Vein endothelial cell (primary cell): ENCODE data around the gene BIRC2. TPM values are rescaled to one million over a fixed set of nuclear protein-coding genes. Genes with fewer than 3 reads are reported as not detected.

ENCODE experiments used
- small RNA-seq: library from RNA; depleted of rRNA; stranded (forward); fragments of <200 nt; gene quantifications from one replicate; pipeline ENCODE3, GENCODE V24; 2012
- total RNA-seq: library from RNA; depleted of rRNA; stranded (reverse); fragments of >200 nt; gene quantifications from 2 replicates; pipeline ENCODE4 v1.2.3, GENCODE V29; 2012

The BIRC2 gene
- total RNA-seq, result 77.7 and 81.8 TPM in 2 replicates

DNA sequence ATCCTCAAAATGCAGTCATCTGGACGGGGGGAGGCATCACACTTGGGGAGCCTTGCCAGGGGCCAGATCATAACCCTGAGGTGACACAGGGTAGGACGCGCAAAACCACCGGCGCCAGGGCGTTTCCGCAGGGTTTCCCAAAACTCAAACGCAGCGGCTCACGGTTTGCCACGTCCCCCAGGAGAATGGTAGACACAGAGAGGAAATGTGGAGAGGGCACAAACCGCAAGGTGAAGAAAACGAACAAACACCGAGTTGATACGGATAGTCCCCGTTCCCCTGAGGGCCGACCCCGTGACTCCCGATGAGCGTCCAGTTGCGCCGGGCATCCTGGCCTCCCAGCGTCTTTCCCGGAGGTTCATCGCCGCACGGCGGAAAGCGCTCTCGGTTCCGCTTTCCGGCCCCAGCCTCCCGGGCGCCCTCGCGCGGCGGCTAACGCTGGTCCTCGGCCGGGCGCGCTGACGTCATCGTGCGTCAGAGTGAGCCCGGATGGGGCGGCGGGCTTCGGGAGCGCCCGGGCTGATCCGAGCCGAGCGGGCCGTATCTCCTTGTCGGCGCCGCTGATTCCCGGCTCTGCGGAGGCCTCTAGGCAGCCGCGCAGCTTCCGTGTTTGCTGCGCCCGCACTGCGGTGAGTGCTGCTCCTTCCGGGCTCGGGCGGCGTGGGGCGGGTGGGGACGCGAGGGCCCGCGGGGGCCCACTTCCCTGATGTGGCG lies at the start of gene BIRC2:
Gene BIRC2, plus strand, starts transcription at position 467 of the 714 bp plus-strand sequence. CDS start 2,641 bp downstream, outside the sequence.

GRCh38 chr11:102317099-102317767 lies 29.8 kb upstream of the BIRC2 start, which contains the start of gene BIRC3:
Gene BIRC3 (plus strand): TSS chr11:102317484. CDS start chr11:102324510, 7,026 bp downstream.

Small RNAs within 50 kb of the gene (small RNA-seq; reads per million reads assigned to genes)
- gene AP000942.3 (not detected), gene AP000942.4 (not detected), gene RNU6-952P (not detected)

Other genes starting within 250 kb of the BIRC2 start
- 54.2 and 68.9 TPM in 2 replicates for gene YAP1, start 236.8 kb upstream of the BIRC2 start, total RNA-seq
- gene BIRC3, start 29.7 kb upstream of the BIRC2 start, total RNA-seq, result 2.3 and 4.3 TPM in 2 replicates
- gene TMEM123, start 105.6 kb downstream of the BIRC2 start, total RNA-seq, result 175 and 247 TPM in 2 replicates
- 0.76 and 1.6 TPM in 2 replicates for gene MMP7, start 183.5 kb downstream of the BIRC2 start, total RNA-seq